Measurements from ENCODE around the gene SMG1.
"Not testable (repeated sequence)": the region's sequence is repeated elsewhere in the genome, so short reads cannot be mapped to it uniquely, and the experiment has no call there.

Gene SMG1

DNA sequence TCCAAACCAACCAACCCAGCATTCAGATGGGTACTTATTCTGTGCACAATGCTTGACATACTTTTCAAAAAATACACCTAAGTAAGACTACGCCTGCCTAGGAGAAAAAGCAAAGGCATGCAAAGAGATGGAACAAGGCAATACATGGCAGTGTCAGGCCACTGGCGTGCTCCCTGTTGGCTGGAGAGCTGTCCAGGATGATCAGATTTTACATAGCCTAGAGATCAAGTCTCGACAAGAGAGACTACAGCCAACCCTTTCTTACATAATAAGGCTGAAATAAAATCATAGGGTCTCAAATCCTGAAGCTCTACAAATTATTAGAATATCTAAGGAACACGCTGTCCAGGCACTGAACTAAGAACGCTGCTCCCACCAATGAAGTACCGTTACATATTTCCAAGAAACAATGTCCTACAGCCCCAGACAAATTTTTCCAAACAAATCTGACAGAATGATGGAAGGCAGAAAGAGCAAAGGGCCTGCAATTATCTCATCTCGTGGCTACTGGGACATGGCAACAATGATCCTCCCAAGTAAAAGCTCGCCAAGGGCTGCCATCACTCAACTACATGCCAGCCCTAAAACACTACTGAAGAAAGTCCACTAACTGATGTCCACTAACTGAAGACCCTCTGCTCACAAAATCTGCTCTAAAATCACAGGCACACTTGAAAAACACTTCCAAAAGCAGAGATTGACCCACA, 141.1 kb downstream of the SMG1 start:
- no peak overlapping the region for H3K27ac ChIP-seq
- ChIA-PET CTCF (no interaction called here), POLR2A (ENCODE audit: low non-redundant PET) (no interaction called here)
- TF ChIP-seq, protein P1, sequence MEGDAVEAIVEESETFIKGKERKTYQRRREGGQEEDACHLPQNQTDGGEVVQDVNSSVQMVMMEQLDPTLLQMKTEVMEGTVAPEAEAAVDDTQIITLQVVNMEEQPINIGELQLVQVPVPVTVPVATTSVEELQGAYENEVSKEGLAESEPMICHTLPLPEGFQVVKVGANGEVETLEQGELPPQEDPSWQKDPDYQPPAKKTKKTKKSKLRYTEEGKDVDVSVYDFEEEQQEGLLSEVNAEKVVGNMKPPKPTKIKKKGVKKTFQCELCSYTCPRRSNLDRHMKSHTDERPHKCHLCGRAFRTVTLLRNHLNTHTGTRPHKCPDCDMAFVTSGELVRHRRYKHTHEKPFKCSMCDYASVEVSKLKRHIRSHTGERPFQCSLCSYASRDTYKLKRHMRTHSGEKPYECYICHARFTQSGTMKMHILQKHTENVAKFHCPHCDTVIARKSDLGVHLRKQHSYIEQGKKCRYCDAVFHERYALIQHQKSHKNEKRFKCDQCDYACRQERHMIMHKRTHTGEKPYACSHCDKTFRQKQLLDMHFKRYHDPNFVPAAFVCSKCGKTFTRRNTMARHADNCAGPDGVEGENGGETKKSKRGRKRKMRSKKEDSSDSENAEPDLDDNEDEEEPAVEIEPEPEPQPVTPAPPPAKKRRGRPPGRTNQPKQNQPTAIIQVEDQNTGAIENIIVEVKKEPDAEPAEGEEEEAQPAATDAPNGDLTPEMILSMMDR (conservative IDR thresholded peaks at IDR 0.05; ENCODE audit: low read depth): no peak
- DNase-seq (ENCODE audit: low spot score): no peak

DNA sequence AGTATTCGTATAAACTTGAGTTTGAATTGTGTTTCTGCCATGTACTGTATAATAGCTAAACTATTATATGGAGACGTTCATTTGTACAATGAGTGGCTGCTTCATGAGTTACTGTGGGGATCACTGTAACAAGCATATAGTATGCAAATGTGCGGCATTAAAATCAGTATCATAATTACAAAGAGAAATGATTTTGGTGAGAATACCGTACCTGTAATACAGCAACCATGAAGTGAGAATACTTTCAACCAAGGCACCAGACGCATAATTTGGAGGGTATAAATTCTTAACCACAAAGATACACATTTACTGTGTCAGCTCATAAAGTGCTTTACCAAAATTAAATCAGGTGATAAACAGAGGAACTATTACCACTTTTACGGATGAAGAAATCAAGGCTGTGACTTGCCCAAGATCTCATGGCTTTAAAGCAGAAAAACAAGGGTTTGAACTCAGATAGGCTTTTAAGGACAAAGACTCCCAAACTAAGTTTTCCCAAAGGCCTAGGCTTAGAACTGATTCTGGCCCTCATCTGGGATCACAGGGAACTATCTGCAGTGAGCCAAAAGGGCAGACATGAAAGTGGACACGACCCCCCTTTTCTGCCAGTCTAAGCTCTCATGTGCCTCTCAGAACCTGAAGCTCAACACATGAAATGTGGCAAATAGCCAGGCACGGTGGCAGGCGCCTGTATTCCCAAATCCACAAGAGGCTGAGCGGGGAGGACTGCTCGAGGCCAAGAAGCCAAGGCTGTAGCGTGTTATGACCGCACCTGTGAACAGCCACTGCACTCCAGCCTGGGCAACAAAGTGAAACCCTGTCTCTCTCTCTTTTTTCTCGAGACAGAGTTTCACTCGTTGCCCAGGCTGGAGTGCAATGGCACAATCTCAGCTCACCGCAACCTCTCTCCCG, 142.5 kb downstream of the SMG1 start:
- ChIA-PET POLR2A (ENCODE audit: low non-redundant PET) (interaction anchor here (0.6 kb wide), 1 partner anchor 168 kb away, joined by 3 read pairs; no protein-coding TSS in a partner anchor), CTCF (interaction anchor here (0.6 kb wide), 1 partner anchor 1011 kb away, joined by 3 read pairs; no protein-coding TSS in a partner anchor)
- TF ChIP-seq, protein P1 (conservative IDR thresholded peaks at IDR 0.05; ENCODE audit: low read depth): no peak
- DNase-seq (ENCODE audit: low spot score): no peak
- no peak overlapping the region for H3K27ac ChIP-seq

DNA sequence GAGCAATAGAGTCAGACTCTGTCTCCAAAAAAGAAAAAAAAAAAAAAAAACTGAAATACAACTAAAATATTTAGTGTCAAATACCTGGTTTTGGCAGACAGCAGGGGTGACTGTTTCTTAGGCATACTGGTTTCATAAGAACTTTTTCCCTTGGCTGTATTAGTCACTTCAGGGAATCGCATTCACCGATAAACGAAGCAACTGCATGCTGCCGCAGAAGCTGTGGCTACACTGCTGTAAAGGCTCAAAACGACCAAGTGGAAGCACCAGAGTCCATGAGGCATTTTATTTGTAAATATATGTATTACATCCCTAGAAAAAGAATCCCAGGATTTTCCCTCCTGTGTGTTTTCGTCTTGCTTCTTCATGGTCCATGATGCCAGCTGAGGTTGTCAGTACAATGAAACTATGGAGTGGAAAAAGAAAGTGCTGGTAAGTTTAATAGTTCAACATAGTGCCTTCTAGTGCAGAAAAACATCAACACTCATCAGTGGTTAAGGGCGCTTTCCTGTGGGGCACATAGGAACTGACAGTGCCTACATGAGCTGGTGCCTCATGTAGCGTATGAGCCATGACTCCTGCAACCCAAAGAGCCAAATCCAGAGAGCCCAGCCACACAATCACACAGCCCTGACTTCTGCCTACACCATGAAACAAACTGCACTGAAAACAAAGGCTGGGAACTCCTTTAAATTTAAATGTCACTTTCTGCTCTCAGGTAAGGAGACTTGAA, 143.3 kb downstream of the SMG1 start:
- no peak overlapping the region for H3K27ac ChIP-seq
- CTCF ChIA-PET: no interaction called here
- POLR2A ChIA-PET (ENCODE audit: low non-redundant PET): interaction anchor here (0.6 kb wide), 1 partner anchor 167 kb away, joined by 3 read pairs; no protein-coding TSS in a partner anchor

DNA sequence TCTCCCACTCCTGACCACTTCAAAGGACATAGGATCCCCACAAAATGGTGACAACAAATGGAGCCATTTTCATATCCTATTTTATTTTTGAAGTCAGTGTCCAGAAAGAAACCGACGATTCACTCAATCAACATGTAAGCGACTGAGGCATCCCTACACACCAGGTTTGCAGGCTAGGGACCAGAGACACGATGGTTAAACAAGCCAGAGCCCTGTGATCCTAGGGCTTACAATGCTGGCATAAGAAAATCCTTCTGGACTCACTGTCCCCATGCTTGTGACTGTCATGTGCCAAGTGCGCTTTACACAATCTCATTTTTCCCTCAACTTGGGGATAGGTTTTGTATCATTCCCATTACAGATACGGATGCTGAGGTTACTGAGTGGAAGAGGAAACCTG, 145.0 kb downstream of the SMG1 start:
- DNase-seq (ENCODE audit: low spot score); POLR2A ChIA-PET (ENCODE audit: low non-redundant PET); H3K27ac ChIP-seq; CTCF ChIA-PET: not testable (repeated sequence)

More for the DNA sequence above, 143.3 kb downstream of the SMG1 start:
- TF ChIP-seq, protein P1 (conservative IDR thresholded peaks at IDR 0.05; ENCODE audit: low read depth): no peak
- no peak for DNase-seq (ENCODE audit: low spot score)

DNA sequence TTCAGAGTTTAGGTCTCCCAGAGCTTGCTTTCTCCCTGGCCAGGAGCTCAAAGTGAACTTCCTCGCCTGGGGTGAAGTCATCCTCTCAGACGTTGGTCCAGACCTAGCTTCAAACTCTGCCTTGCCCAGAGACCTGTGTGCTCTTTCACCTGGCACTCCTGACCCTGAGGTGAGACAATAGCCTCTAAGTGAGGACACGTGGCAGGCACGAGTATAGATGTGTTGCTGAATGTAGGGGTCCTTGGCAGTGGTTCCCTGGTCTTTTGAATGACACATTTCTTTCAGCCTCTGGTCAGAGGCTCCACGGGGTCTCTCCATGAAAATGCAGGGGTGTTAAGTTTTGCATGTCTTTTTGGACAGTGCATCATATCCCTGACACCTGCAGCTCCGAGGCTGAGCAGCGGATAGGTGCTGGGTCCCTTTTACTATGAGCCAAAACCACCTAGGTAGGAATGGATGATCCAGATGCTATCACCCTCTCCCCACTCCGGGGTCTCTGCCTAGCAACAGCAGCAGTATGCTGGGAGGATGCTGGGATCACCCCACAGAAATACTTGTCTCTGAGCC, 145.7 kb downstream of the SMG1 start:
- CTCF ChIA-PET; H3K27ac ChIP-seq; POLR2A ChIA-PET (ENCODE audit: low non-redundant PET); DNase-seq (ENCODE audit: low spot score): not testable (repeated sequence)

DNA sequence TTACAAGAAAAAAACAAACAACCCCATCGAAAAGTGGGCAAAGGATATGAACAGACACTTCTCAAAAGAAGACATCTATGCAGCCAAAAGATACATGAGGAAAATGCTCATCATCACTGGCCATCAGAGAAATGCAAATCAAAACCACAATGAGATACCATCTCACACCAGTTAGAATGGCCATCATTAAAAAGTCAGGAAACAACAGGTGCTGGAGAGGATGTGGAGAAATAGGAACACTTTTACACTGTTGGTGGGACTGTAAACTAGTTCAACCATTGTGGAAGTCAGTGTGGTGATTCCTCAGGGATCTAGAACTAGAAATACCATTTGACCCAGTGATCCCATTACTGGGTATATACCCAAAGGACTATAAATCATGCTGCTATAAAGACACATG, 148.5 kb downstream of the SMG1 start:
- H3K27ac ChIP-seq; POLR2A ChIA-PET (ENCODE audit: low non-redundant PET); CTCF ChIA-PET; DNase-seq (ENCODE audit: low spot score): not testable (repeated sequence)

DNA sequence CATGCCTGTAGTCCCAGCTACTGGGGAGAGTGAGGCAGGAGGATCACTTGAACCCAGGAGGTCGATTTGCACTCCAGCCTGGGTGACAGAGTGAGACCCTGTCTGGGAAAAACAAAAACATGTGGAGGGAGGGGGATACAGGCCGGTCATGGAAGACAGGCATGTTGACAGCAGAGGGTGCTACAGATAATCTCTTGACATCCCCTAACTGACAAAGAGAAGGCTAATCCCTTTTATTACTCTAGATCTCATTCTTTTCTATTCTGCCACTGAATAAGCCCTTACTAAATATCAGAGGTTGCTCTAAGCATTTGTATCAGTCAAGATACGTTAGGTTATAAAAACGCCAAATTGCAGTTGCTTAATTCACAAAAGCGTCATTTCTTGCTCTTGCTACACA, 149.9 kb downstream of the SMG1 start:
- H3K27ac ChIP-seq; POLR2A ChIA-PET (ENCODE audit: low non-redundant PET); CTCF ChIA-PET; DNase-seq (ENCODE audit: low spot score): not testable (repeated sequence)

DNA sequence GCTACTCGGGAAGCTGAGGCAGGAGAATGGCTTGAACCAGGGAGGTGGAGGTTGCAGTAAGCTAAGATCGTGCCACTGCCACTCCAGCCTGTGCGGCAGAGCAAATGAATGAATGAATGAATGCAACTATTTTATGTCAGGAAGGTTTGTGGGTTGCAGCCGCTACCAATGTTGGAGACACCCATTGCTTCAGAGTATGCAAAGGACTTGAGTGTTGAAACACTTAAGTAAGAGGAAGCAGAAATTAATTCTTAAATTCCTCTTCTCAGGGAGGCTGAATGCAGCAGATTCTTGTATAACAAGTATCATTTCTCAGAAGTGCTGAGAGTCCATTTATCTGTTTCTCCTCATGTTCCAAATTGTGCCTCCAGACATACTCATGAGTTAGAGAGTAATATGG, 151.6 kb downstream of the SMG1 start:
- CTCF ChIA-PET: interaction anchor here (0.6 kb wide), 1 partner anchor 303 kb away, joined by 3 read pairs; no protein-coding TSS in a partner anchor
- POLR2A ChIA-PET (ENCODE audit: low non-redundant PET); H3K27ac ChIP-seq; DNase-seq (ENCODE audit: low spot score): not testable (repeated sequence)

DNA sequence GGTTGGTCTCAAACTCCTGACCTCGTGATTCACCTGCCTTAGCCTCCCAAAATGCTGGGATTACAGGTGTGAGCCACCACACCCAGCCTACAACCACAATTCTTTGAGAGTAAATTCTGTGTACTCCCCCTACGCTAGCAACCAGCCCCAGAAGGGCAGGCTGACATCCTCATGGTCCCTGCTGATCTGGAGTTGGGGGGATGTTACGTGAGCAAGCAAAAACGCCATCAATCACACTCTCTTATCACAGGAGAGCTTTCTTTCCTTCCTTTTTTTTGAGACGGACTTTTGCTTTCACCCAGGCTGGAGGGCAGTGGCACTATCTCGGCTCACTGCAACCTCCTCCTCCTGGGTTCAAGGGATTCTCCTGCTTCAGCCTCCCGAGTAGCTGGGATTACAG, 154.0 kb downstream of the SMG1 start:
- H3K27ac ChIP-seq; DNase-seq (ENCODE audit: low spot score); CTCF ChIA-PET; POLR2A ChIA-PET (ENCODE audit: low non-redundant PET): not testable (repeated sequence)

DNA sequence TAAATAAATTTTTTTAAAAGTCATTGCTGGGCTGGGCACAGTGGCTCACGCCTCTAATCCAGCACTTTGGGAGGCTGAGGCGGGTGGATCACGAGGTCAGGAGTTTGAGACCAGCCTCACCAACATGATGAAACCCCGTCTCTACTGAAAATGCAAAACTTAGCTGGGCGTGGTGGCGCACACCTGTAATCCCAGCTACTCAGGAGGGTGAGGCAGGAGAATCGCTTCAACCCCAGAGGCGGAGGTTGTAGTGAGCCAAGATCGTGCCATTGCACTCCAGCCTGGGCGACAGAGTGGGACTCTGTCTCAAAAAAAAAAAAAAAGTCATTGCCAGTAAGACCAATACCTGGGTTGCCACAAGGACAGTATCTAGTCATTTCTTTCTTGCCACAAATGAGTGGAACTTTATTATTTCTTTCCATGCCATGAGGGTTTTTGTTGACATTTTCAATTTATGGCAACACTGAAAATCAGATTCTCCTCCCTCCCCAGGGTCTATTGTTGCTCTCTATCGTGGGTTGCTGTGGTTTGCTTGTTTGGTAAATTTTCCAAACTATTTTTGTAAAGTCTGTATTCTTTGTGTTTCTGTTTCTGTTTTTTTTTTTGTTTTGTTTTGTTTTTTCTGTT, 155.8 kb downstream of the SMG1 start:
- H3K27ac ChIP-seq; CTCF ChIA-PET; POLR2A ChIA-PET (ENCODE audit: low non-redundant PET); DNase-seq (ENCODE audit: low spot score): not testable (repeated sequence)

DNA sequence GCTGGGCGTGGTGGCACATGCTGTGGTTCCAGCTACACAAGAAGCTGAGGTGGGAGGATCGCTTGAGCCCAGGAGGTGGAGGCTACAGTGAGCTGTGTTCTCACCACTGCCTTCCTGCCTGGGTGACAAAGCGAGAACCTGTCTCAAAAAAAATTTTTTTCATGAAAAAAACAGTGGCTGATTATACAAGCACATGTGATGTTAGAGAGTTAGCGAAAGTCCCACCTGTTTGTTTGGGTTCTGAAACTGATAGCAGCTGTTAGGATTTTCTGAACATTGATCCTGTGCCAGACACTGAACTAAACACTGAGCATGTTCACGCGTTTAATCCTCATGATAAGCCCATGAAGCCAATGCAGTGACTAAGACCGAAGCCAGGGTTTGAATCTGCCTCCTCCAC, 159.0 kb downstream of the SMG1 start:
- CTCF ChIA-PET: not testable (repeated sequence)

DNA sequence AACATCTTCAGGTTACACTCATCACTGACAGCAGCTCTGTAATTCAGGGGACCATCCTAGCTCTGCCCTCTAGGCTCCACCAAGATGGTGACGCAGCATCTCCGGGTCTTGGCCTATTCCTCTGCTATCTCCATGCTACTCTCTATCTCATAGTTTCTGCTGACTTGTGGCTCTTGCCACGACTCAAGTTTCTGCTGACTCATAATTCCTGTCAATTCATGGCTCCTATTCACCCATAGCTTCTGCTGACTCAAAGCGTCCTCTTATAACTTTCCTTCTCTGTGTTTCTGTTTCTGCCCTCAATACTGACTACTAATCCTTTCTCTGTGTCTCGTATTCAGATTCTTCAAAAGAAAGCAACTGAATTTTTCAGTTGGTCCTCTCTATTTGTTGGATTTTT, 163.5 kb downstream of the SMG1 start:
- POLR2A ChIA-PET (ENCODE audit: low non-redundant PET); H3K27ac ChIP-seq; DNase-seq (ENCODE audit: low spot score); CTCF ChIA-PET: not testable (repeated sequence)

More for the DNA sequence above, 159.0 kb downstream of the SMG1 start:
- DNase-seq (ENCODE audit: low spot score); POLR2A ChIA-PET (ENCODE audit: low non-redundant PET); H3K27ac ChIP-seq: not testable (repeated sequence)

All from RWPE1 (cell line).